ENCODE data around the gene ZFAND3. TPM values are rescaled to one million over a fixed set of nuclear protein-coding genes. Genes with fewer than 3 reads are reported as not detected.

Gene ZFAND3
- polyA plus RNA-seq, 3 donors = 11.5 to 21.1 (median 11.7) TPM

DNA sequence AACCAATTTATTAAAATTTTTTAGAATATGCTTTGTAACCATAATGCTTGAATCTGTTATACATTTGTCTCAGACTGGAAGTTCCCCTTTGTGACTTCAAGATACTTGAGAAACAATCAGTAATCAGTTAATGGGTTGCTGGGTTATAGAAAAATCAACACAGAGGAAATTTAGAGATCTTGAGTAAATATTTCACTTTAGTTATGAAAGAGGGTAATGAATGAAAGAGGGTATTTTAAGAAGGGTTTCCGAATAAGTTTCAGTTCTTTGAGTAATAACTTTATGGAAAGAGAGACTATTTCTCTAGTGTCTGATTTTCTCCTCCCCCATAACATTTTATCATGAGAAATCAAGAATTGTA, 21.4 kb downstream of the ZFAND3 start:
- Histone ChIP-seq H3K4me2 (replicated peaks; ENCODE audit: extremely low read depth, low read length, poor library complexity, severe bottlenecking) (no peak overlapping the region), H4K20me1 (ENCODE audit: insufficient read depth, low read length) (peaks cover 100% of the 10 kb centered on the region), H3K27ac (ENCODE audit: low read depth in 1 of 2, low read length in 2 of 2) (peak overlapping the region in 1 of 2 donors; percentile 55), H3K36me3 (replicated peaks in 1 of 2; ENCODE audit: control insufficient read depth in 1 of 2, insufficient read depth in 2 of 2, low read length in 2 of 2) (peaks cover 0 to 6% of the 10 kb centered on the region in 2 donors), H3K79me2 (ENCODE audit: insufficient read depth, low read length) (peaks cover 99% of the 10 kb centered on the region), H3K9me3 (replicated peaks in 1 of 2; ENCODE audit: control insufficient read depth in 1 of 2, insufficient read depth in 1 of 2, low read length in 2 of 2) (no peaks in the 10 kb centered on the region), H3K4me1 (ENCODE audit: control insufficient read depth in 1 of 2, insufficient read depth in 2 of 2, low read length in 2 of 2) (peaks cover 22 to 42% of the 10 kb centered on the region in 2 donors), H3K4me3 (replicated peaks in 1 of 3; ENCODE audit: low read depth in 2 of 3, low read length in 3 of 3) (no peak overlapping the region), H2AFZ (ENCODE audit: insufficient read depth, low read depth, low read length, poor library complexity, severe bottlenecking) (no peak overlapping the region), H3K9ac (ENCODE audit: insufficient read depth, low read length, poor library complexity, severe bottlenecking) (no peak overlapping the region), H3K27me3 (ENCODE audit: control insufficient read depth in 2 of 2, insufficient read depth in 2 of 2, low read length in 2 of 2) (no peaks in the 10 kb centered on the region)
- WGBS (ENCODE audit: insufficient coverage) = no CpG with 5 or more reads among the region's 1 CpG
- H3K27me3 Mint-ChIP-seq (ENCODE audit: low read depth in 3 of 3) = no peaks in the 10 kb centered on the region
- intact Hi-C loops (cut with micrococcal nuclease) = no loop called here
- H3K27ac Mint-ChIP-seq = peak overlapping the region in 6 of 7 donors; percentile 43 to 90 (median 74)
- no peak overlapping the region for H3K4me3 Mint-ChIP-seq
- peaks cover 0 to 3% (median 0%) of the 10 kb centered on the region in 7 donors for H3K9me3 Mint-ChIP-seq
- H3K36me3 Mint-ChIP-seq = peaks cover 8 to 28% of the 10 kb centered on the region in 2 donors
- H3K4me1 Mint-ChIP-seq = peaks cover 59% of the 10 kb centered on the region
- TF ChIP-seq, protein P1, sequence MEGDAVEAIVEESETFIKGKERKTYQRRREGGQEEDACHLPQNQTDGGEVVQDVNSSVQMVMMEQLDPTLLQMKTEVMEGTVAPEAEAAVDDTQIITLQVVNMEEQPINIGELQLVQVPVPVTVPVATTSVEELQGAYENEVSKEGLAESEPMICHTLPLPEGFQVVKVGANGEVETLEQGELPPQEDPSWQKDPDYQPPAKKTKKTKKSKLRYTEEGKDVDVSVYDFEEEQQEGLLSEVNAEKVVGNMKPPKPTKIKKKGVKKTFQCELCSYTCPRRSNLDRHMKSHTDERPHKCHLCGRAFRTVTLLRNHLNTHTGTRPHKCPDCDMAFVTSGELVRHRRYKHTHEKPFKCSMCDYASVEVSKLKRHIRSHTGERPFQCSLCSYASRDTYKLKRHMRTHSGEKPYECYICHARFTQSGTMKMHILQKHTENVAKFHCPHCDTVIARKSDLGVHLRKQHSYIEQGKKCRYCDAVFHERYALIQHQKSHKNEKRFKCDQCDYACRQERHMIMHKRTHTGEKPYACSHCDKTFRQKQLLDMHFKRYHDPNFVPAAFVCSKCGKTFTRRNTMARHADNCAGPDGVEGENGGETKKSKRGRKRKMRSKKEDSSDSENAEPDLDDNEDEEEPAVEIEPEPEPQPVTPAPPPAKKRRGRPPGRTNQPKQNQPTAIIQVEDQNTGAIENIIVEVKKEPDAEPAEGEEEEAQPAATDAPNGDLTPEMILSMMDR (IDR thresholded peaks at IDR 0.05) = no peak
- DNase-seq = peak; percentile 8 to 31 (median 23)

DNA sequence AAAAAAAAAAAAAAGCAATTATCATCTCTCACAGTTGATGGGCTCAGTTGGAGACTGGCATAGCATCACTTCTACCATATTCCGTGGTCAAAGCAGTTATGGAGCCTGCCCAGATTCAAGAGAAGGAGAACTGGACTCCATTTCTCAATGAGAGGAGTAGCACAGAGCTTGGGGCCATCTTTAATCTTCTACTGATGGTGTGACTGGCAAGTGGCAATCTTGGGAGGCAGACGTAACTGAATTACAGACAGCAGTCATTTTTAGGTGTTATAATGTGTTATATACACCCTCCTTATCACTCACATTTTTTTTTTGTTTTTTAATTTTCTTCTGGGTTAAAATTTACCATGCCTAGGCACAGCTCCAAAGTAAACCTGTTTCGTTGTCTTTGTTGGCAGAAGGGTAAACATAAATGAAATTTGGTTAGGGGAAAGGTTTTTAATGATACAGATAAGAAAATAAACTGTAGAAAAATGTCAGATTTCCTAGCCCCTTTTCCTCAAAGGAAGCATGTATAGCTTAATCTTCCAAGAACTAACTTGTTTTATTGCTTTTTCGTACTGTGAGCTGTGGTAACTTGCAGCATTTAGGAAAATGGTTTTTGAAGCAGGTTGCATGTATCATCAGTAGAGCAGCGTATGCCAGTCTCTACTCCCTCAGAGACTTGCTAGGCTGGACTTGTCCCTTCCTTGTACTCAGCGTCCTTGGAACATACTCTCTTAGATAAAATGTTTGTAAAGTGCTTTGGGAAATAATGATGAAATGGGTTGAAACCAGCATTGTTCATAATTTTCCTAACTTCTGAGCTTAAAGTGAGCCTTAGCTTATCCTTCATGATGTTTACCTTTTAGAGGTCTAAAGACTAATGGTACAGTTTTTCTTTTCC, 25.7 kb downstream of the ZFAND3 start:
- H3K27me3 ChIP-seq (ENCODE audit: control insufficient read depth in 2 of 2, insufficient read depth in 2 of 2, low read length in 2 of 2) = no peaks in the 10 kb centered on the region
- H3K9me3 ChIP-seq (replicated peaks in 1 of 2; ENCODE audit: control insufficient read depth in 1 of 2, insufficient read depth in 1 of 2, low read length in 2 of 2) = no peaks in the 10 kb centered on the region
- TF ChIP-seq, protein P1 (IDR thresholded peaks at IDR 0.05) = no peak
- Mint-ChIP-seq H3K27ac (peak overlapping the region in 4 of 7 donors; percentile 13 to 59 (median 36)), H3K27me3 (ENCODE audit: low read depth in 3 of 3) (no peaks in the 10 kb centered on the region), H3K4me3 (no peak overlapping the region), H3K36me3 (peaks cover 4 to 22% of the 10 kb centered on the region in 2 donors), H3K4me1 (peaks cover 36% of the 10 kb centered on the region), H3K9me3 (peaks cover 0 to 4% (median 0%) of the 10 kb centered on the region in 7 donors)
- no peak overlapping the region for H3K4me2 ChIP-seq (replicated peaks; ENCODE audit: extremely low read depth, low read length, poor library complexity, severe bottlenecking)
- H2AFZ ChIP-seq (ENCODE audit: insufficient read depth, low read depth, low read length, poor library complexity, severe bottlenecking) = no peak overlapping the region
- H3K27ac ChIP-seq (ENCODE audit: low read depth in 1 of 2, low read length in 2 of 2) = no peak overlapping the region
- H3K36me3 ChIP-seq (replicated peaks in 1 of 2; ENCODE audit: control insufficient read depth in 1 of 2, insufficient read depth in 2 of 2, low read length in 2 of 2) = peaks cover 0 to 6% of the 10 kb centered on the region in 2 donors
- peaks cover 4 to 13% of the 10 kb centered on the region in 2 donors for H3K4me1 ChIP-seq (ENCODE audit: control insufficient read depth in 1 of 2, insufficient read depth in 2 of 2, low read length in 2 of 2)
- H3K4me3 ChIP-seq (replicated peaks in 1 of 3; ENCODE audit: low read depth in 2 of 3, low read length in 3 of 3) = no peak overlapping the region
- peaks cover 99% of the 10 kb centered on the region for H3K79me2 ChIP-seq (ENCODE audit: insufficient read depth, low read length)
- no peak overlapping the region for H3K9ac ChIP-seq (ENCODE audit: insufficient read depth, low read length, poor library complexity, severe bottlenecking)
- intact Hi-C loops (cut with micrococcal nuclease) = loop anchor here in 1 of 2 donors (5.0 kb wide), 1 partner anchor 48 kb away; no protein-coding TSS in a partner anchor
- H4K20me1 ChIP-seq (ENCODE audit: insufficient read depth, low read length) = peaks cover 100% of the 10 kb centered on the region
- no peak for DNase-seq
- WGBS (ENCODE audit: insufficient coverage) = 100% methylated on average over 1 of the region's 6 CpGs

Measured in CD14-positive monocyte (primary cell).